Activated CD4-positive, alpha-beta memory T cell treated with anti-CD3 and anti-CD28 coated beads for 36 hours (primary cell): ENCODE measurements around the gene KRTAP5-10. TPM values are rescaled to one million over a fixed set of nuclear protein-coding genes. Genes with fewer than 3 reads are reported as not detected.
"Not testable (repeated sequence)": the region's sequence is repeated elsewhere in the genome, so short reads cannot be mapped to it uniquely, and the experiment has no call there.

Experiments used
- CTCF ChIA-PET: fragments of 350-600 bp; sonication (Branson Sonifier 250); formaldehyde crosslinking; loops from one replicate; lab custom pipeline; 2021; ENCODE audit warnings: antibody characterized with exemption, inconsistent platforms; lab: Charles Lee
- POLR2A ChIA-PET: fragments of 350-600 bp; sonication (Branson Sonifier 250); formaldehyde crosslinking; loops from one replicate; lab custom pipeline; 2021; ENCODE audit warnings: antibody characterized with exemption; lab: Charles Lee
- DNase-seq: peaks from one replicate; pipeline ENCODE4 v3.0.0-alpha.2; 2020
- H3K27ac Mint-ChIP-seq: one replicate; pipeline ENCODE4 v1.8.0; 2021; ENCODE audit warnings: mixed read lengths
- H3K27me3 Mint-ChIP-seq: one replicate; pipeline ENCODE4 v1.8.0; 2021; ENCODE audit warnings: mixed read lengths
- H3K36me3 Mint-ChIP-seq: one replicate; pipeline ENCODE4 v1.8.0; 2021; ENCODE audit warnings: mixed read lengths
- H3K4me1 Mint-ChIP-seq: one replicate; pipeline ENCODE4 v1.8.0; 2021; ENCODE audit warnings: low read depth, mixed read lengths
- H3K4me3 Mint-ChIP-seq: one replicate; pipeline ENCODE4 v1.8.0; 2021; ENCODE audit warnings: mild to moderate bottlenecking, mixed read lengths
- H3K9me3 Mint-ChIP-seq: one replicate; pipeline ENCODE4 v1.8.0; 2021; ENCODE audit warnings: mixed read lengths
- intact Hi-C: fragments of 100-400 bp; cut with micrococcal nuclease; formaldehyde crosslinking; loops from one replicate; pipeline ENCODE4 v1.15.1; 2023
- total RNA-seq, 2 experiments: library from RNA; stranded (reverse); gene quantifications; one replicate each; pipeline ENCODE4 v1.2.3, GENCODE V29; 2021

The KRTAP5-10 gene
- not detected for total RNA-seq

GRCh38 chr11:71565263-71565662, at the start of gene KRTAP5-10:
Gene KRTAP5-10 (plus strand): TSS chr11:71565563. CDS start chr11:71565588, 25 bp downstream.
- Mint-ChIP-seq H3K9me3 (no peaks in the 10 kb centered on the region), H3K27me3 (peaks cover 36% of the 10 kb centered on the region), H3K27ac (no peak within 1 kb of the TSS), H3K4me3 (no peak within 1 kb of the TSS), H3K4me1 (no peaks in the 10 kb centered on the region), H3K36me3 (no peaks in the 10 kb centered on the region)
- DNase-seq: no peak
- intact Hi-C loops: no loop called here
- ChIA-PET CTCF (no interaction called here), POLR2A (no interaction called here)

- Mint-ChIP-seq H3K36me3 (no peaks in the 10 kb centered on the region), H3K9me3 (peaks cover 8% of the 10 kb centered on the region), H3K4me3 (no peak overlapping the region), H3K4me1 (no peaks in the 10 kb centered on the region), H3K27me3 (no peaks in the 10 kb centered on the region), H3K27ac (no peak overlapping the region)
- POLR2A ChIA-PET: no interaction called here
- intact Hi-C loops: no loop called here
- no peak for DNase-seq
- CTCF ChIA-PET: no interaction called here
These were observed 46.6 kb upstream of the KRTAP5-10 start for GRCh38 chr11:71518506-71519471.

GRCh38 chr11:71519546-71519945, 45.8 kb upstream of the KRTAP5-10 start:
- Mint-ChIP-seq H3K27me3 (no peaks in the 10 kb centered on the region), H3K4me3 (no peak overlapping the region), H3K9me3 (peaks cover 6% of the 10 kb centered on the region), H3K4me1 (no peaks in the 10 kb centered on the region), H3K36me3 (no peaks in the 10 kb centered on the region), H3K27ac (no peak overlapping the region)
- ChIA-PET CTCF (no interaction called here), POLR2A (no interaction called here)
- no peak for DNase-seq
- intact Hi-C loops: no loop called here

- peaks cover 10% of the 10 kb centered on the region for H3K27me3 Mint-ChIP-seq
These were observed 40.0 kb upstream of the KRTAP5-10 start for GRCh38 chr11:71525188-71525937.

GRCh38 chr11:71525938-71526495, 39.3 kb upstream of the KRTAP5-10 start:
- no peaks in the 10 kb centered on the region for H3K36me3 Mint-ChIP-seq
- H3K4me3 Mint-ChIP-seq: no peak overlapping the region
- peaks cover 10% of the 10 kb centered on the region for H3K27me3 Mint-ChIP-seq
- peaks cover 3% of the 10 kb centered on the region for H3K9me3 Mint-ChIP-seq
- no peak for DNase-seq
- no peak overlapping the region for H3K27ac Mint-ChIP-seq
- CTCF ChIA-PET: no interaction called here
- intact Hi-C loops: no loop called here
- POLR2A ChIA-PET: no interaction called here
- H3K4me1 Mint-ChIP-seq: no peaks in the 10 kb centered on the region

More at GRCh38 chr11:71525188-71525937, 40.0 kb upstream of the KRTAP5-10 start:
- intact Hi-C loops: no loop called here
- Mint-ChIP-seq H3K4me3 (no peak overlapping the region), H3K27ac (no peak overlapping the region), H3K36me3 (no peaks in the 10 kb centered on the region), H3K9me3 (peaks cover 3% of the 10 kb centered on the region), H3K4me1 (no peaks in the 10 kb centered on the region)
- CTCF ChIA-PET: interaction anchor here (0.6 kb wide), 1 partner anchor 1752 kb away, joined by 7 read pairs; no protein-coding TSS in a partner anchor
- POLR2A ChIA-PET: no interaction called here
- no peak for DNase-seq

- H3K27me3 Mint-ChIP-seq: peaks cover 10% of the 10 kb centered on the region
- POLR2A ChIA-PET, H3K4me3 Mint-ChIP-seq, intact Hi-C loops, H3K4me1 Mint-ChIP-seq, H3K36me3 Mint-ChIP-seq, CTCF ChIA-PET, DNase-seq, H3K9me3 Mint-ChIP-seq, H3K27ac Mint-ChIP-seq: not testable (repeated sequence)
These were observed 38.4 kb upstream of the KRTAP5-10 start, which contains the start of gene KRTAP5-7 for GRCh38 chr11:71526796-71527575. Gene KRTAP5-7 (plus strand): TSS chr11:71527267. CDS start chr11:71527301, 34 bp downstream.

GRCh38 chr11:71527576-71528210, 37.7 kb upstream of the KRTAP5-10 start:
- DNase-seq: no peak
- CTCF ChIA-PET: no interaction called here
- Mint-ChIP-seq H3K36me3 (no peaks in the 10 kb centered on the region), H3K4me3 (no peak overlapping the region), H3K9me3 (peaks cover 2% of the 10 kb centered on the region), H3K27me3 (peaks cover 10% of the 10 kb centered on the region), H3K27ac (no peak overlapping the region), H3K4me1 (no peaks in the 10 kb centered on the region)
- POLR2A ChIA-PET: no interaction called here
- intact Hi-C loops: no loop called here

GRCh38 chr11:71530602-71531001, 34.8 kb upstream of the KRTAP5-10 start:
- H3K27me3 Mint-ChIP-seq: peaks cover 10% of the 10 kb centered on the region
- ChIA-PET CTCF (no interaction called here), POLR2A (interaction anchor here (0.6 kb wide), 1 partner anchor 26 kb away, joined by 3 read pairs; no protein-coding TSS in a partner anchor)
- no peaks in the 10 kb centered on the region for H3K9me3 Mint-ChIP-seq
- no peaks in the 10 kb centered on the region for H3K4me1 Mint-ChIP-seq
- no peak for DNase-seq
- no peak overlapping the region for H3K27ac Mint-ChIP-seq
- no peaks in the 10 kb centered on the region for H3K36me3 Mint-ChIP-seq
- intact Hi-C loops: no loop called here
- no peak overlapping the region for H3K4me3 Mint-ChIP-seq

- H3K9me3 Mint-ChIP-seq: no peaks in the 10 kb centered on the region
- no peaks in the 10 kb centered on the region for H3K36me3 Mint-ChIP-seq
- no peaks in the 10 kb centered on the region for H3K4me1 Mint-ChIP-seq
- ChIA-PET POLR2A (no interaction called here), CTCF (no interaction called here)
- no peak overlapping the region for H3K4me3 Mint-ChIP-seq
- H3K27me3 Mint-ChIP-seq: peaks cover 4% of the 10 kb centered on the region
- DNase-seq: no peak
- intact Hi-C loops: no loop called here
- H3K27ac Mint-ChIP-seq: no peak overlapping the region
These were observed 33.2 kb upstream of the KRTAP5-10 start for GRCh38 chr11:71532036-71532610.

- H3K4me3 Mint-ChIP-seq, CTCF ChIA-PET, H3K27me3 Mint-ChIP-seq, H3K9me3 Mint-ChIP-seq, H3K4me1 Mint-ChIP-seq, DNase-seq, H3K36me3 Mint-ChIP-seq, POLR2A ChIA-PET, intact Hi-C loops, H3K27ac Mint-ChIP-seq: not testable (repeated sequence)
These were observed 30.4 kb upstream of the KRTAP5-10 start for GRCh38 chr11:71534711-71535608.
